ENCODE data around the gene UBE2Q1. TPM values are rescaled to one million over a fixed set of nuclear protein-coding genes. Genes with fewer than 3 reads are reported as not detected.

Gene UBE2Q1
- 28.5 and 29.1 TPM in 2 replicates for total RNA-seq

GRCh38 chr1:154557939-154558719, at the start of gene UBE2Q1:
UBE2Q1 (minus strand) TSS chr1:154558662; CDS start chr1:154558553, 109 bp downstream.

GRCh38 chr1:154607609-154608396, 49.3 kb upstream of the UBE2Q1 start, which contains the start of gene ADAR:
ADAR (minus strand) TSS chr1:154608186; CDS start chr1:154608006, 180 bp downstream.

GRCh38 chr1:154567386-154568156, 9.1 kb upstream of the UBE2Q1 start, which contains the start of gene CHRNB2:
CHRNB2 (plus strand) TSS chr1:154567778; CDS start chr1:154568045, 267 bp downstream.

GRCh38 chr1:154502066-154502743, 56.3 kb downstream of the UBE2Q1 start, which contains the start of the genes SHE and TDRD10:
SHE (minus strand) TSS chr1:154502412; CDS start chr1:154502026, 386 bp downstream.
TDRD10 (plus strand) TSS chr1:154502219; CDS start chr1:154506904, 4,685 bp downstream.

Other genes with a start within 250 kb of the UBE2Q1 start
- gene AQP10, start 237.6 kb downstream of the UBE2Q1 start, total RNA-seq, result not detected in 2 replicates
- gene ATP8B2, start 233.1 kb downstream of the UBE2Q1 start, total RNA-seq, result 66.4 and 66.5 TPM in 2 replicates
- 2.9 and 3.1 TPM in 2 replicates for gene IL6R, start 153.3 kb downstream of the UBE2Q1 start, total RNA-seq
- 2.5 and 2.7 TPM in 2 replicates for gene TDRD10, start 56.4 kb downstream of the UBE2Q1 start, total RNA-seq
- 41.9 and 59.6 TPM in 2 replicates for gene SHE, start 56.2 kb downstream of the UBE2Q1 start, total RNA-seq
- not detected in 2 replicates for gene CHRNB2, start 9.1 kb upstream of the UBE2Q1 start, total RNA-seq
- gene ADAR, start 49.5 kb upstream of the UBE2Q1 start, total RNA-seq, result 73.6 and 79.6 TPM in 2 replicates